ENCODE results near the gene MUC5B. TPM values are rescaled to one million over a fixed set of nuclear protein-coding genes. Genes with fewer than 3 reads are reported as not detected.
A peak's percentile ranks its signal among the peaks of the same experiment; 100 is the strongest.

The MUC5B gene
- total and polyA plus RNA-seq, 2 donors (not counting 1 experiment from before 2014, with no cell fraction given) = not detected

DNA sequence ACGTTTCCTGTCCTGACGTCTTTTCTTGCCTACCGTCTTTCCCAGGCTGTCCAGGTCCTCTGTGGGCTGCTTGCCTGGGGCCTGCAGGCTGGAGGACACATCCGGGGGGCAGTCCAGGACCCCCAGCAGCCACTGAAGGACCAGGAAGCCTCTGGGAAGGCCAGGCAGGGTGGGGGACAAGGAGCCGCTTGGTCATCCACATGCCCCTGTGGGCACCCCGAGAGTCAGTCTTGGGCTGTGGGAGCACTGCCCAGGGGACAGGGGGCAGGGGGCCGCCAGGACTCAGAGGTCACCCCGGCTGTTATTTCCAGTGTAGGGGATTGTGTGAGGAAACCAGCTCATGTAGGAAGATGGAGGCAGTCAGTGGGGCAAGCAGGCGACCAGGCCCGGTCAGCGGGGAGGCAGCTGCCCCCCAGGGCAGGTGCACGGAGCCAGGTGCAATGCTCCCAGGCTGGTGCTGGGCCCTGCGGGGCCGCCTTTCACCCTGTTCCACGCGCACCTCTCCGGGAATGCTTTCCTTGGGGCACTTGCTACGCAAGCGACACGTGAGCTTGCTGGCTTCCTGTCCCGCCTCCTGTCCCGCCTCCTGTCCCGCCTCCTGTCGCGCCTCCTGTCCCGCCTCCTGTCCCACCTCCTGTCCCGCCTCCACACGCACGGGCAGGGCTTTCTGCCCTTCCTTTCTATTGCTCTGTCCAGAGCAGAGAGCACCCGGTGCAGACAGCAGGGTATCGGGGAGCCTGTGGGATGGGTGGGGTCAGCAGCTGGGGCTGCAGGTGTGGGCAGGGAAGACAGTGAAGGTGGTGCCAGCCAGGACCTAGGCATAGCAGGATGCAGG, 39.5 kb downstream of the MUC5B start:
- H3K27me3 ChIP-seq (replicated peaks in 1 of 4; ENCODE audit: control extremely low read depth in 1 of 4, control insufficient read depth in 3 of 4, insufficient read depth in 4 of 4, low read length in 3 of 4) = no peaks in the 10 kb centered on the region
- H3K9me3 Mint-ChIP-seq (ENCODE audit: insufficient read depth) = peaks cover 6% of the 10 kb centered on the region
- DNase-seq (peak; percentile 83), ATAC-seq (ENCODE audit: low read depth) (peak; percentile 94)
- no peaks in the 10 kb centered on the region for H3K27me3 Mint-ChIP-seq
- no peaks in the 10 kb centered on the region for H3K79me2 ChIP-seq (ENCODE audit: control insufficient read depth, insufficient read depth, low read length)
- H3K4me1 Mint-ChIP-seq = peaks cover 19% of the 10 kb centered on the region
- peak overlapping the region; percentile 91 for H2AFZ ChIP-seq (ENCODE audit: insufficient read depth, low read depth, low read length, poor library complexity, severe bottlenecking)
- H3K27ac ChIP-seq (ENCODE audit: low read length in 2 of 2) = peak overlapping the region; percentile 25 to 79
- peak overlapping the region; percentile 87 for H3K4me3 Mint-ChIP-seq
- peak overlapping the region; percentile 68 for H3K9ac ChIP-seq (ENCODE audit: low read length)
- H3K4me3 ChIP-seq (ENCODE audit: control extremely low read depth in 1 of 5, extremely low read depth in 1 of 5, insufficient read depth in 1 of 5, low read depth in 2 of 5, low read length in 4 of 5) = peak overlapping the region in 4 of 5 experiments; percentile 54 to 67 (median 62)
- ChIA-PET CTCF (interaction anchor here (1.3 to 1.9 kb wide), 2 partner anchors 49 to 312 kb away, joined by 3 to 7 read pairs; no protein-coding TSS in a partner anchor), POLR2A (interaction anchor here (0.7 to 1.2 kb wide), 2 partner anchors 49 to 120 kb away, joined by 3 to 6 read pairs; no protein-coding TSS in a partner anchor)
- 19% methylated on average over 24 of the region's 31 CpGs for WGBS (ENCODE audit: insufficient coverage)
- no peaks in the 10 kb centered on the region for H4K20me1 ChIP-seq (ENCODE audit: control insufficient read depth, insufficient read depth, low read length, poor library complexity, severe bottlenecking)
- intact Hi-C loops (cut with micrococcal nuclease) = loop anchor here (1.0 to 5.0 kb wide), 4 partner anchors 47 to 310 kb away; partner anchors contain the start of genes BRSK2, DUSP8 and TOLLIP
- H3K4me1 ChIP-seq (ENCODE audit: control insufficient read depth in 2 of 2, insufficient read depth in 2 of 2, low read length in 2 of 2) = peaks cover 12 to 20% of the 10 kb centered on the region in 2 donors
- peaks cover 0 to 12% (median 5%) of the 10 kb centered on the region in 3 donors for H3K9me3 ChIP-seq (ENCODE audit: control extremely low read depth in 1 of 3, control insufficient read depth in 2 of 3, insufficient read depth in 1 of 3, low read length in 2 of 3)
- no peak for TF ChIP-seq EZH2 (IDR thresholded peaks at IDR 0.05; ENCODE audit: borderline replicate concordance, insufficient read depth, low read depth, low read length, poor library complexity, severe bottlenecking)
- TF ChIP-seq, protein P1, sequence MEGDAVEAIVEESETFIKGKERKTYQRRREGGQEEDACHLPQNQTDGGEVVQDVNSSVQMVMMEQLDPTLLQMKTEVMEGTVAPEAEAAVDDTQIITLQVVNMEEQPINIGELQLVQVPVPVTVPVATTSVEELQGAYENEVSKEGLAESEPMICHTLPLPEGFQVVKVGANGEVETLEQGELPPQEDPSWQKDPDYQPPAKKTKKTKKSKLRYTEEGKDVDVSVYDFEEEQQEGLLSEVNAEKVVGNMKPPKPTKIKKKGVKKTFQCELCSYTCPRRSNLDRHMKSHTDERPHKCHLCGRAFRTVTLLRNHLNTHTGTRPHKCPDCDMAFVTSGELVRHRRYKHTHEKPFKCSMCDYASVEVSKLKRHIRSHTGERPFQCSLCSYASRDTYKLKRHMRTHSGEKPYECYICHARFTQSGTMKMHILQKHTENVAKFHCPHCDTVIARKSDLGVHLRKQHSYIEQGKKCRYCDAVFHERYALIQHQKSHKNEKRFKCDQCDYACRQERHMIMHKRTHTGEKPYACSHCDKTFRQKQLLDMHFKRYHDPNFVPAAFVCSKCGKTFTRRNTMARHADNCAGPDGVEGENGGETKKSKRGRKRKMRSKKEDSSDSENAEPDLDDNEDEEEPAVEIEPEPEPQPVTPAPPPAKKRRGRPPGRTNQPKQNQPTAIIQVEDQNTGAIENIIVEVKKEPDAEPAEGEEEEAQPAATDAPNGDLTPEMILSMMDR (IDR thresholded peaks at IDR 0.05) = no peak
- H3K4me2 ChIP-seq (replicated peaks; ENCODE audit: low read depth, low read length, poor library complexity, severe bottlenecking) = peak overlapping the region; percentile 94
- H3K27ac Mint-ChIP-seq = peak overlapping the region; percentile 86
- peaks cover 0 to 2% of the 10 kb centered on the region in 2 experiments for H3K36me3 ChIP-seq (replicated peaks in 1 of 2; ENCODE audit: control extremely low read depth in 1 of 2, control insufficient read depth in 1 of 2, extremely low read depth in 1 of 2, insufficient read depth in 2 of 2, low read length in 1 of 2)

Measured in B cell (primary cell).